Osteoblast (primary cell): ENCODE measurements around the gene NSMCE4A. TPM values are rescaled to one million over a fixed set of nuclear protein-coding genes. Genes with fewer than 3 reads are reported as not detected.

Experiments used
- DNase-seq: peaks from one replicate; pipeline ENCODE4 v3.0.0; 2011; ENCODE audit warnings: low spot score, mixed read lengths; ENCODE audit not compliant: insufficient read length; ENCODE audit errors: missing footprints
- H2AFZ ChIP-seq: 2 replicates; pipeline ENCODE4 v1.6.0; 2011; ENCODE audit warnings: mild to moderate bottlenecking, low read length
- H3K27ac ChIP-seq: 2 replicates; pipeline ENCODE4 v1.5.1; 2011; ENCODE audit warnings: mild to moderate bottlenecking, low read depth, low read length, moderate library complexity
- H3K27me3 ChIP-seq: 2 replicates; pipeline ENCODE4 v1.6.0; 2012; ENCODE audit warnings: mild to moderate bottlenecking, control low read depth, inconsistent platforms, low read length, moderate library complexity; ENCODE audit not compliant: insufficient read depth
- H3K36me3 ChIP-seq: 2 replicates; pipeline ENCODE4 v1.5.1; 2011; ENCODE audit warnings: mild to moderate bottlenecking, low read length, control low read depth, moderate library complexity; ENCODE audit not compliant: insufficient read depth
- H3K4me1 ChIP-seq: 2 replicates; pipeline ENCODE4 v1.5.1; 2011; ENCODE audit warnings: mild to moderate bottlenecking, low read length, control low read depth, moderate library complexity; ENCODE audit not compliant: insufficient read depth
- H3K4me2 ChIP-seq: 2 replicates; pipeline ENCODE4 v1.6.0; 2011; ENCODE audit warnings: mild to moderate bottlenecking, low read length; ENCODE audit not compliant: insufficient read depth
- H3K4me3 ChIP-seq: fragments of 200-600 bp; sonication (generic); 3 replicates; pipeline ENCODE4 v1.5.1; 2012; ENCODE audit warnings: mild to moderate bottlenecking, low read length, inconsistent platforms; ENCODE audit not compliant: insufficient read depth
- H3K79me2 ChIP-seq: 2 replicates; pipeline ENCODE4 v1.6.0; 2012; ENCODE audit warnings: mild to moderate bottlenecking, low read length, control low read depth, inconsistent platforms; ENCODE audit not compliant: insufficient read depth
- H3K9me3 ChIP-seq: 2 replicates; pipeline ENCODE4 v1.5.1; 2011; ENCODE audit warnings: low read depth, low read length, control low read depth
- H4K20me1 ChIP-seq: 2 replicates; pipeline ENCODE4 v1.6.0; 2012; ENCODE audit warnings: mild to moderate bottlenecking, low read length, control low read depth; ENCODE audit not compliant: insufficient read depth
- CTCF ChIP-seq: IDR thresholded peaks from 2 replicates; pipeline ENCODE4 v1.5.1; 2011; ENCODE audit warnings: mild to moderate bottlenecking, low read depth, low read length, moderate library complexity; ENCODE audit errors: extremely low read depth
- total RNA-seq: library from RNA; depleted of rRNA; stranded (reverse); fragments of >200 nt; gene quantifications from 2 replicates; pipeline ENCODE4 v1.2.3, GENCODE V29; 2012

Gene NSMCE4A
- total RNA-seq, 1 donor: 25.7 TPM

- no peak for TF ChIP-seq CTCF
- Histone ChIP-seq H3K27ac (no peak overlapping the region), H3K79me2 (no peaks in the 10 kb centered on the region), H3K27me3 (no peaks in the 10 kb centered on the region), H3K4me1 (peaks cover 11% of the 10 kb centered on the region), H4K20me1 (no peaks in the 10 kb centered on the region), H3K9me3 (no peaks in the 10 kb centered on the region), H2AFZ (no peak overlapping the region), H3K36me3 (peaks cover 6% of the 10 kb centered on the region), H3K4me2 (no peak overlapping the region), H3K4me3 (no peak overlapping the region)
- DNase-seq: no peak
Measured at GRCh38 chr10:121959671-121960070, 15.3 kb downstream of the NSMCE4A start.

GRCh38 chr10:121956111-121957061 lies 18.6 kb downstream of the NSMCE4A start:
- no peak for TF ChIP-seq CTCF
- Histone ChIP-seq H3K36me3 (peaks cover 6% of the 10 kb centered on the region), H3K79me2 (no peaks in the 10 kb centered on the region), H3K27ac (peak overlapping the region; percentile 18), H3K4me1 (peaks cover 11% of the 10 kb centered on the region), H4K20me1 (no peaks in the 10 kb centered on the region), H2AFZ (no peak overlapping the region), H3K4me3 (no peak overlapping the region), H3K27me3 (no peaks in the 10 kb centered on the region), H3K4me2 (no peak overlapping the region), H3K9me3 (no peaks in the 10 kb centered on the region)
- no peak for DNase-seq

GRCh38 chr10:121952226-121952625 lies 22.8 kb downstream of the NSMCE4A start:
- H3K36me3 ChIP-seq: no peaks in the 10 kb centered on the region
- no peaks in the 10 kb centered on the region for H3K27me3 ChIP-seq
- no peaks in the 10 kb centered on the region for H4K20me1 ChIP-seq
- H3K79me2 ChIP-seq: no peaks in the 10 kb centered on the region
- H3K4me2 ChIP-seq: no peak overlapping the region
- DNase-seq: no peak
- no peak overlapping the region for H3K27ac ChIP-seq
- peaks cover 11% of the 10 kb centered on the region for H3K4me1 ChIP-seq
- H2AFZ ChIP-seq: no peak overlapping the region
- H3K9me3 ChIP-seq: no peaks in the 10 kb centered on the region
- TF ChIP-seq CTCF: no peak
- no peak overlapping the region for H3K4me3 ChIP-seq

- no peaks in the 10 kb centered on the region for H3K9me3 ChIP-seq
- H3K4me3 ChIP-seq: no peak overlapping the region
- no peak overlapping the region for H3K27ac ChIP-seq
- H3K36me3 ChIP-seq: no peaks in the 10 kb centered on the region
- H3K4me2 ChIP-seq: no peak overlapping the region
- no peaks in the 10 kb centered on the region for H3K4me1 ChIP-seq
- no peaks in the 10 kb centered on the region for H4K20me1 ChIP-seq
- H3K27me3 ChIP-seq: no peaks in the 10 kb centered on the region
- no peak for DNase-seq
- no peaks in the 10 kb centered on the region for H3K79me2 ChIP-seq
- no peak for TF ChIP-seq CTCF
- H2AFZ ChIP-seq: no peak overlapping the region
Measured at GRCh38 chr10:121949451-121949850, 25.6 kb downstream of the NSMCE4A start.
